Testis (tissue), 3 donors: Measurements from ENCODE around the gene SMOC1. TPM values are rescaled to one million over a fixed set of nuclear protein-coding genes. Genes with fewer than 3 reads are reported as not detected.

Experiments
- DNase-seq: peaks from one replicate; pipeline ENCODE4 v3.0.0-alpha.2; 2019
- H3K27ac ChIP-seq, 2 donors: fragments of 200-600 bp; sonication (generic); one replicate each; pipeline ENCODE4 v1.5.1; 2019
- H3K27me3 ChIP-seq: fragments of 200-600 bp; sonication (generic); one replicate; pipeline ENCODE4 v1.5.1; 2019
- H3K36me3 ChIP-seq: fragments of 200-600 bp; sonication (generic); one replicate; pipeline ENCODE4 v1.5.1; 2017; ENCODE audit warnings: low read depth; ENCODE audit errors: missing control alignments
- H3K4me1 ChIP-seq: fragments of 200-600 bp; sonication (generic); one replicate; pipeline ENCODE4 v1.5.1; 2019
- H3K4me3 ChIP-seq, 2 donors: fragments of 200-600 bp; sonication (generic); one replicate each; pipeline ENCODE4 v1.5.1; 2017 to 2019
- H3K9me3 ChIP-seq: fragments of 200-600 bp; sonication (generic); one replicate; pipeline ENCODE4 v1.5.1; 2017
- CTCF ChIP-seq, 3 experiments: fragments of 450-650 bp in 2 of 3; fragments of 200-600 bp in 1 of 3; sonication (generic) in 1 of 3; IDR thresholded peaks; one replicate each; pipeline ENCODE4 v1.5.1; 2016 to 2019; ENCODE audit warnings: antibody characterized with exemption in 3 of 3, mild to moderate bottlenecking in 2 of 3, moderate library complexity in 1 of 3
- POLR2A ChIP-seq: fragments of 450-650 bp; IDR thresholded peaks from one replicate; pipeline ENCODE4 v1.6.1; 2017; ENCODE audit warnings: antibody characterized with exemption, mild to moderate bottlenecking, moderate library complexity
- WGBS, 2 donors: methylation state at CpG; one replicate each; pipeline ENCODE4 v1.1.5; 2018; 5-methylcytosine and 5-hydroxymethylcytosine counted together
- intact Hi-C: fragments of 100-400 bp; cut with DNase I; formaldehyde crosslinking; loops from one replicate; pipeline ENCODE4 v1.15.1; 2023; ENCODE audit warnings: low total_unique reads
- polyA plus RNA-seq: library from polyadenylated mRNA; stranded (reverse); fragments of 350-450 nt; fragmentation: Illumina TruSeq; extraction: RNeasy Lipid Tissue Mini Kit (QIAGEN cat#74804); gene quantifications from one replicate; pipeline ENCODE4 v1.2.3, GENCODE V29; 2014; ENCODE audit warnings: low read depth, low replicate concordance; ENCODE audit not compliant: insufficient read depth
- total RNA-seq, 2 donors: library from RNA; depleted of rRNA; stranded (reverse); fragments of >200 nt; gene quantifications; one replicate each; pipeline ENCODE4 v1.2.3, GENCODE V29; 2016

Gene SMOC1
- total and polyA plus RNA-seq, 3 donors from 2014 or later, result 88.2 to 248 (median 143) TPM

- peaks cover 2% of the 10 kb centered on the region for H3K4me1 ChIP-seq
- no peak overlapping the region for H3K4me3 ChIP-seq
- no peaks in the 10 kb centered on the region for H3K27me3 ChIP-seq
- no peak for DNase-seq
- WGBS, 2 donors, result 48 to 68% methylated on average over 4 of the region's 4 CpGs
- TF ChIP-seq CTCF (IDR thresholded peaks at IDR 0.05), result no peak
- H3K27ac ChIP-seq, result no peak overlapping the region
- H3K9me3 ChIP-seq, result no peaks in the 10 kb centered on the region
- intact Hi-C loops, result no loop called here
- H3K36me3 ChIP-seq, result no peaks in the 10 kb centered on the region
Measured at GRCh38 chr14:69941768-69942742, 62.8 kb downstream of the SMOC1 start.

- DNase-seq, result no peak
- WGBS, 2 donors, result 56 to 57% methylated on average over 12 of the region's 12 CpGs
- H3K9me3 ChIP-seq, result no peaks in the 10 kb centered on the region
- H3K4me1 ChIP-seq, result peaks cover 2% of the 10 kb centered on the region
- no peak overlapping the region for H3K4me3 ChIP-seq
- intact Hi-C loops, result no loop called here
- H3K27ac ChIP-seq, result no peak overlapping the region
- no peak for TF ChIP-seq POLR2A
- H3K36me3 ChIP-seq, result no peaks in the 10 kb centered on the region
- no peaks in the 10 kb centered on the region for H3K27me3 ChIP-seq
Measured at GRCh38 chr14:69943084-69943780, 64.0 kb downstream of the SMOC1 start.

- no peak for DNase-seq
- no peak for TF ChIP-seq POLR2A
- no peak for TF ChIP-seq CTCF (IDR thresholded peaks at IDR 0.05)
- no peak overlapping the region for H3K27ac ChIP-seq
- H3K36me3 ChIP-seq, result no peaks in the 10 kb centered on the region
- no peaks in the 10 kb centered on the region for H3K27me3 ChIP-seq
- intact Hi-C loops, result no loop called here
- 70 to 85% methylated on average over 1 of the region's 1 CpG for WGBS, 2 donors
- H3K4me1 ChIP-seq, result peaks cover 9% of the 10 kb centered on the region
- no peaks in the 10 kb centered on the region for H3K9me3 ChIP-seq
- H3K4me3 ChIP-seq, result no peak overlapping the region
Measured at GRCh38 chr14:69945347-69945746, 66.1 kb downstream of the SMOC1 start.

GRCh38 chr14:69945912-69946311 is 66.7 kb downstream of the SMOC1 start:
- no peak overlapping the region for H3K27ac ChIP-seq
- TF ChIP-seq CTCF (IDR thresholded peaks at IDR 0.05), result no peak
- TF ChIP-seq POLR2A, result no peak
- H3K27me3 ChIP-seq, result no peaks in the 10 kb centered on the region
- no peak for DNase-seq
- H3K4me1 ChIP-seq, result peaks cover 9% of the 10 kb centered on the region
- no peak overlapping the region for H3K4me3 ChIP-seq
- H3K36me3 ChIP-seq, result no peaks in the 10 kb centered on the region
- H3K9me3 ChIP-seq, result no peaks in the 10 kb centered on the region
- intact Hi-C loops, result no loop called here

- TF ChIP-seq POLR2A (no peak), CTCF (IDR thresholded peaks at IDR 0.05) (no peak)
- Histone ChIP-seq H3K9me3 (no peaks in the 10 kb centered on the region), H3K4me3 (no peak overlapping the region), H3K4me1 (peaks cover 9% of the 10 kb centered on the region), H3K36me3 (no peaks in the 10 kb centered on the region), H3K27me3 (no peaks in the 10 kb centered on the region), H3K27ac (no peak overlapping the region)
- WGBS, 2 donors, result 37 to 59% methylated on average over 3 of the region's 3 CpGs
- no peak for DNase-seq
- intact Hi-C loops, result no loop called here
Measured at GRCh38 chr14:69948351-69948750, 69.1 kb downstream of the SMOC1 start.
